Measurements from ENCODE around the gene PLPP4.

Gene PLPP4

DNA sequence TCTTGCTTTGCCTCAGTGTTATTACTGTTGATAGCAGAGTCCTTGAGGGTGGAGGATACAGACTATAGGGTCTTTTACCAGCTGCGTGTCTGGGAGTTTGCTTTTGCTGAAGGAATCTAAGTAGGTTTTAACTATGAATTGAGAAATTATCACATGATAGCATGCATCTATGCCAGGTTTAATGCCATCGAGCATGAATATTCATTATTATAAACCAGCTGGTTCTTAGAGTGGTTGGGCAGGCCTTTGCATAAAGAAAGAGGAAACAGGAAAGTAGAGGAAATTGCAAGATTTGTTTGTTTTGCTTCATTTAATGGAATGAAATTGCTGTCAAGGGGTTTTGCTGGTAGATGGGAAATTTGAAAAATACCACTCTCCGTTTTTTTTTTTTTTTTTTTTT lies 70.7 kb downstream of the PLPP4 start:
- no peak for FAIRE-seq

DNA sequence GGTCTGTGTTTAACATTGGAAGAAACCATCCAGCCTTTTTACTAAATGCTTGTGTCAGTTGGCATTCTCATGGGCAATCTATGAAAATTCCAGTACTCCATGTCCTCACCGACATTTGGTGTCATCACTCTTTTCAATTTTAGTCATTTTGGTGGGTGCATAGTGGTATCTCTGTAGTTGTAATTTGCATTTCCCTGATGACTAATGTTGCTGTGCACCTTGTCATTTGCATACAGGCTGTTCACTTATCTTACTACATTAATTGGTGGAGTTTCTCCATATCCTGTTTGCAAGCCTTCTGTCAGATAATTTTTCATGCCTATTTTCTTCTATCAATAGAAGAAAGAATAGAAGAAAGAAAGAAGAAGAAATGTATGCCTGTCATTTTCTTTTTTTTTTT lies 73.7 kb downstream of the PLPP4 start:
- no peak for FAIRE-seq

DNA sequence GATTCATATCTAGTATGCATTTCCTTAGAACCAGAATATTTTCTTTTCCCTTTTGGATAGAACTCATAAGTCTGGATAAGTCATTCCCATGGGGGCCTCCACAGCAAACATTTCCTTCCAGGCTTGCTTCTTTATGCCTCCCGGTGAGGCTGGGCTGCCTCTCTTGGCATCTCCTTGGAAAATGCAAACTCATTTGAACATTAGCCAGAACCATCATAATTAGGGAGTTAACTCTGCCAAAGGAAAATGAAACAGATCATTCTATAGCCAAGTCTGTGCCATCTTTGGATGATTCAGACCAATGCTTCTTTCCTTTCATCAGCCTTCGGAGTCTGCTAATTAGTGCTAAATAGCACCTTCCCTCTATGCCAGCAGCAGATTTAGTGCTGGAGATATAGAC lies 81.1 kb downstream of the PLPP4 start:
- FAIRE-seq: no peak

GRCh38 chr10:120539076-120539475 lies 82.0 kb downstream of the PLPP4 start:
- no peak for FAIRE-seq

DNA sequence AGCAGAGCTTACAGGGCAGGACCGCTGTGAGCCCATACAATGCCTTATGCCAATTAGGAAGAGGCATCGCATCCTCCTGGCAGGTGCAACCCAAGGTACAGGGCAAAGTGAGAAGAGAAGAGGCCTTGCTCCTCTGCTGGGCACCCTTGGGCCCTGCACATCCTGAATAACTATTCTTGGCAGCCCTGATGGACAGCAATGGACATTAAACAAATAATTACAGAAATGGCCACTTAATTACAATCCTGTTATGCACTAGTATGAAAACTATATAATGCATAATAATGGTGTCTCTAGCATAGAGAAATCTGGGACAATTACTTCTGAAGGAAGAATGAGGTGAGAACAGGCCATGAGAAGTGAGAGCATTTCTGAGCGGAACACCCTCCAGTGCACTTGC lies 83.5 kb downstream of the PLPP4 start:
- no peak for FAIRE-seq

DNA sequence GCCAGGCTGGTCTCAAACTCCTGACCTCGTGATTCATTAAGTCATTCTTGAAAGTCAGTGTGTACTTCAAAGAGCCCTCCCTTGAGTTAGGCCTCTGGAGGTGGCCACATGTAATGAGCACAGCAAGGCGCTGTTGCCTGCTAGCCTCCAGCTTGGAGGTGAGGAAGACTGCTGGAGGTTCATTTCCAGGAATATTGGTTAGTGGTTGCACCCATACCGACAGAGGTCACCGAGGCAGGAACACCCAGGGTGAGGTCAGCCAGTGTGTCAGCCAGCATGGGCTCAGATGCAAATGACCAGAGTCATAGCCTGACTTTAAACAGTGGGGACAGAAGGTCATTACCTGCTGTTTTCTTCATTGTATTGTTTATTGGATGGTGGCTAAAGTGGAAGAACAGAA lies 85.0 kb downstream of the PLPP4 start:
- no peak for FAIRE-seq

DNA sequence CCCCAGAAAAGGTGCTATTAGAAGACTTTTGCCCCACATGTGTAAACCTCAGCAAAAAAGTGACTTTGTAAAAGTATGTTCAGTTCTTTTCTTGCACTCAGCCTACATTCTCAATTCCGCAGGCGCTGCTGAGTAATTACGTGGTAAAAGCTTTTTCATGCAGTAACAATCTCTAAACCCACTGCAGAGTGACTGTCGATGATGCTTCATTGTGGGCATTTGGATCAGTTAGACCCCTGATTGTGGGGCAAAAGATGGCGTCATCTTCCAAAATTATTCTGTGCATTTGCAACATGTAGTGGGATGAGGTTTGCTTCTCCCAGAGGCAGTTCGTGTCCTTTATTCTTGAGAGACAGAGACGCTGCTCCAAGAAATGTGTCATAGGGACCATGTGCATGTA lies 85.6 kb downstream of the PLPP4 start:
- FAIRE-seq: no peak

GRCh38 chr10:120543291-120543690 lies 86.3 kb downstream of the PLPP4 start:
- FAIRE-seq: no peak

DNA sequence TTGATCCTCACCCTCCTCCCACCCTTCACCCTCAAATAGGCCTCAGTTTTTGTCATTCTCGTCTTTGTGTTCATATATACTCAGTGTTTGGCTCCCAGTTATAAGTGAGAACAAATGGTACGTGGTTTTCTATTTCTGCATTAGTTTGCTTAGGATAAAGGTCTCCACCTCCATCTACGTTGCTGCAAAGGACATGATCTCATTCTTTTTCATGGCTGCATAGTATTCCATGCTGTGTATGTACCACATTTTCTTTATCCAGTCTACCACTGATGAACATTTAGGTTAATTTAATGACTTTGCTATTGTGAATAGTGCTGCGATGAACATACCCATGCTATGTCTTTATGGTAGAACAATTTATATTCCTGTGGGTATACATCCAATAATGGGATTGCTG lies 91.2 kb downstream of the PLPP4 start:
- no peak for FAIRE-seq

GRCh38 chr10:120552262-120552661 lies 95.2 kb downstream of the PLPP4 start:
- FAIRE-seq: no peak

DNA sequence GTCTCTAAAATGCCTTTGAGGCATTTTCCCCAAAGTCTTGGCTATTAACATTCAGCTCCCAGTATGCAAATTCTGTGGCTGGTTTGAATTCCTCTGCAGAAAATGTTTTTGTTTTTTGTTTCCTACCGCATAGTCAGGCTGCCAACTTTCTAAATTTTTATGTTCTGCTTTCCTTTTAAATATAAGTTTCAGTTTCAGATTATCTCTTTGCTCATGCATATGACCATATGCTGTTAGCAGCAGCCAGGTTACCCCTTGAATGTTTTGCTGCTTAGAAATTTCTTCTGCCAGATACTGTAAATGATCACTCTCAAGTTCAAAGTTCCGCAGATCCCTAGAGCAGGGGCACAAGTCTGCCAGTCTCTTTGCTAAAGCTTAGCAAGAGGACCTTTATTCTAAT lies 96.9 kb downstream of the PLPP4 start:
- FAIRE-seq: no peak

DNA sequence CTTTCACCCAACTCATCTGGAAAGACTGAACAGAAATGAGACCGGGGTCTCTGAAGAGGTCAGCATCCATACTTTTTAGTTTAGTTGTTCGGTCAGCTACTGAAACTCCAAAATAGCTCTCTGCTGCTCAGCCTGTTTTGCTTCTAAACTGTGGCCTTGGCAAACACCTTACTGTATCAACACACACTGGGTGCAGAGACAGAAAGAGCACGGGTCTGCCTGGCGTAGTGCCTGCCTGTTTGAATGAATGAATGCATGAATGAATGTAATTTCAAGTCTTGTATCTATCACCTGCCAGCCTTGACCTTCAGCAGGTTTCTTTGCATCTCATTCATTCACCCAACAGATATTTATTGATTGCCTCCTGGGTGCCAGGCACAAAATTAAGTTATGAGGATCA lies 98.4 kb downstream of the PLPP4 start:
- no peak for FAIRE-seq

GRCh38 chr10:120555842-120556532 lies 99.0 kb downstream of the PLPP4 start:
- no peak for FAIRE-seq

- FAIRE-seq: no peak
Observed at GRCh38 chr10:120557311-120557710, 100.3 kb downstream of the PLPP4 start.

- no peak for FAIRE-seq
Observed at GRCh38 chr10:120559800-120560199, 102.8 kb downstream of the PLPP4 start.

GRCh38 chr10:120562956-120563355 lies 105.9 kb downstream of the PLPP4 start:
- no peak for FAIRE-seq

DNA sequence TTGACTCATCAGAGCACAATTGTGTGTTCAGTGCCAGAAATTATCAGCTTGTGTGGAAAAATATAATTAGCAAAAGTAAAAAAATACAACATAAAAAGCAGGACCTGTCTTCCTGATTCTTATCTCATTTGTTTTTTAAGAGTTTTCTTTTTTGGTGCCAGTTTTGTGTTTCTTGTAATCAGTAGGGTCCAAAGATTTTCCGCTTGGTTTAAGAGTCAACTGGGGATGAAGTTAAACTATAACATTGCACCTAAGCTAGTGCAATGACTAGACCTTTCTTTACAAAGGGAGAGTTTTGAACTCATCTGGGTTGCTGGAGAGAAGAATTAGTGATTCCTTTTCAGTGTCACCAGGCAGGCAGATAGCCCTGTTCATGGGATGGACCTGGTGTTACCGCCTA lies 113.4 kb downstream of the PLPP4 start:
- FAIRE-seq: no peak

DNA sequence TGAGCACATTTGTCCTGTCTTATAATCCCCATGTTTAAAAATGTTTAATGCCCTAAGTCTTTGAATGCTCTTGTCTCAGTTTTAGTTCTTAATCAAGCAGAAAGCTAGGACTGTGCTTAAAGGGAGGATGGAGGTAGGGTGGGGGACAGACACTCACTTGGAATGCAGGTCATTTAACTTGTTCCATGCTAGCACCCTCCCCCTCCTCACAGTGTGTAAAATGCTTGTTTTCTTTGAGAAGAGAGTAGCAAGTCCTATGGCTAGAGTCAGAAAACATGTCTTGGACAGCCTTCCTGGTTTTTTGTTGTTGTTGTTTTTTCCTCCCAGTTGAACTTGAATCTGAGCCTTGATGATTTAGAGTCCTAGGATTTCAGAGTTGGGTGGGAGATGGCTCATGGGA lies 114.2 kb downstream of the PLPP4 start:
- no peak for FAIRE-seq

GRCh38 chr10:120572307-120572706 lies 115.3 kb downstream of the PLPP4 start:
- FAIRE-seq: no peak

- no peak for FAIRE-seq
Observed at GRCh38 chr10:120573355-120573754, 116.3 kb downstream of the PLPP4 start.

DNA sequence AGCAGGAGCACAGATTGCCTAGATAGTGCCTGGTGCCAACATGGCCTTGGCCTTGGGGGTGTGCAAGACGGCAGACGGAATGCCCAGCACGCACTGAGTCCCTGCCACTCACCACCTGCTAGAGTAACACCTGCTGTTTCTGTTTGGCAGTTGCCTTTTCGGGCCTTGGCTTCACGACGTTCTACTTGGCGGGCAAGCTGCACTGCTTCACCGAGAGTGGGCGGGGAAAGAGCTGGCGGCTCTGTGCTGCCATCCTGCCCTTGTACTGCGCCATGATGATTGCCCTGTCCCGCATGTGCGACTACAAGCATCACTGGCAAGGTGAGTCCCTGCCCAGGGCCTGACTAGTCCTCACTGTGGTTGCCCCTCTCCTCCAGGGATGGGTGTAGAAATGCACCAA lies 118.0 kb downstream of the PLPP4 start:
- FAIRE-seq: no peak

GRCh38 chr10:120575411-120575810 lies 118.4 kb downstream of the PLPP4 start:
- no peak for FAIRE-seq

GRCh38 chr10:120578134-120578533 lies 121.1 kb downstream of the PLPP4 start:
- no peak for FAIRE-seq

DNA sequence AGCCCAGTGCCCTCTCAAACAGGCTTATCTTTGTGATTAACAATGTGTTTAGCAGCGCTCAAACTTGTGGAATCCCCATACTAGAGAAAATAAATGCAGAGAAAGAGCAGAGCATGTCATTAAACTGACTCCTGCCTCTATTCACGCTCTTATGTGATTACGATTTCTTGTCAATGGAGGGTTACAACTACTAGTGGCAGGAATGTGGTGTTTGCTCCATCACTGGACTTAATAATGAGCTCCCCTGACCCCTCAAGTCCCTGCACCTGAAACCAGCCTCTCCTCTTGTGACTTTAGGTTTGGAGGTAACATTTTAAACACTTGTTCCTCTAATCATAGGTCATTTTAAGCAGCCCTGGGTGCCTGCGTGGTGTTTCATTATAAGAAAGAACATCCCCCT lies 121.9 kb downstream of the PLPP4 start:
- no peak for FAIRE-seq
